ENCODE measurements around the gene GPATCH8.
A peak's percentile ranks its signal among the peaks of the same experiment; 100 is the strongest.
"Not testable (repeated sequence)": the region's sequence is repeated elsewhere in the genome, so short reads cannot be mapped to it uniquely, and the experiment has no call there.

GPATCH8 gene

GRCh38 chr17:44444735-44445105 lies 58.5 kb downstream of the GPATCH8 start:
- DNase-seq = peak; percentile 7

- DNase-seq = no peak
Observed at GRCh38 chr17:44442806-44443205, 60.4 kb downstream of the GPATCH8 start.

- no peak for DNase-seq
Observed at GRCh38 chr17:44439168-44439567, 64.0 kb downstream of the GPATCH8 start.

GRCh38 chr17:44438636-44439035 lies 64.6 kb downstream of the GPATCH8 start:
- DNase-seq = peak; percentile 44

GRCh38 chr17:44436336-44436735 lies 66.9 kb downstream of the GPATCH8 start:
- DNase-seq = no peak

GRCh38 chr17:44432254-44433157 lies 70.7 kb downstream of the GPATCH8 start:
- no peak for DNase-seq

- DNase-seq = peak; percentile 45
Observed at GRCh38 chr17:44424828-44425461, 78.3 kb downstream of the GPATCH8 start.

GRCh38 chr17:44417553-44417952 lies 85.7 kb downstream of the GPATCH8 start:
- DNase-seq = peak; percentile 72

GRCh38 chr17:44416558-44417289 lies 86.5 kb downstream of the GPATCH8 start:
- no peak for DNase-seq

GRCh38 chr17:44414394-44415155 lies 88.6 kb downstream of the GPATCH8 start:
- DNase-seq = no peak

- no peak for DNase-seq
Observed at GRCh38 chr17:44409309-44410028, 93.7 kb downstream of the GPATCH8 start.

GRCh38 chr17:44408786-44409185 lies 94.4 kb downstream of the GPATCH8 start:
- no peak for DNase-seq

GRCh38 chr17:44402564-44403172 lies 100.5 kb downstream of the GPATCH8 start:
- DNase-seq = peak; percentile 75

- DNase-seq = no peak
Observed at GRCh38 chr17:44400226-44400847, 102.9 kb downstream of the GPATCH8 start.

GRCh38 chr17:44398692-44399691 lies 104.2 kb downstream of the GPATCH8 start:
- DNase-seq = no peak

- DNase-seq = no peak
Observed at GRCh38 chr17:44397479-44398440, 105.4 kb downstream of the GPATCH8 start.

GRCh38 chr17:44396946-44397345 lies 106.3 kb downstream of the GPATCH8 start:
- DNase-seq = no peak

GRCh38 chr17:44394833-44395232 lies 108.4 kb downstream of the GPATCH8 start:
- no peak for DNase-seq

- DNase-seq = not testable (repeated sequence)
Observed at GRCh38 chr17:44394112-44394511, 109.1 kb downstream of the GPATCH8 start.

Measured in activated CD4-positive, alpha-beta T cell treated with anti-CD3 and anti-CD28 coated beads, Interleukin-2, Interleukin-6, amounts not matched to agents 100 ng/mL and 50 ng/mL, durations not matched to agents 16 hours and 8 hours (primary cell).